Activated T-helper 2 cell treated with anti-CD3 and anti-CD28 coated beads, Interferon-gamma antibody, Interleukin-2, Interleukin-4, amounts not matched to agents 10 μg/mL and 5 μg/mL and 100 μg/mL, durations not matched to agents 14 hours and 24 hours and 36 hours (primary cell): ENCODE data around the gene SLC43A2. TPM values are rescaled to one million over a fixed set of nuclear protein-coding genes. Genes with fewer than 3 reads are reported as not detected.

ENCODE experiments used
- DNase-seq: peaks from one replicate; pipeline ENCODE4 v3.0.0; 2021; ENCODE audit warnings: low spot score
- H3K27ac Mint-ChIP-seq: one replicate; pipeline ENCODE4 v1.8.0; 2021; ENCODE audit warnings: mixed read lengths
- H3K27me3 Mint-ChIP-seq: one replicate; pipeline ENCODE4 v1.8.0; 2021; ENCODE audit warnings: low read depth, mixed read lengths
- H3K36me3 Mint-ChIP-seq: one replicate; pipeline ENCODE4 v1.8.0; 2021; ENCODE audit warnings: low read depth, mixed read lengths
- H3K4me1 Mint-ChIP-seq: one replicate; pipeline ENCODE4 v1.8.0; 2021; ENCODE audit warnings: low read depth, mixed read lengths
- H3K4me3 Mint-ChIP-seq: one replicate; pipeline ENCODE4 v1.8.0; 2021; ENCODE audit warnings: low read depth, mild to moderate bottlenecking, moderate library complexity, mixed read lengths
- H3K9me3 Mint-ChIP-seq: one replicate; pipeline ENCODE4 v1.8.0; 2021; ENCODE audit warnings: mixed read lengths
- intact Hi-C: fragments of 100-400 bp; cut with micrococcal nuclease; formaldehyde crosslinking; loops from one replicate; pipeline ENCODE4 v1.15.1; 2023
- total RNA-seq: library from RNA; stranded (reverse); gene quantifications from 2 replicates; pipeline ENCODE4 v1.2.3, GENCODE V29; 2022

SLC43A2 gene
- total RNA-seq, 1 donor from 2014 or later, result 2.3 TPM

- intact Hi-C loops, result loop anchor here (1.0 to 10.0 kb wide), 3 partner anchors 35 to 396 kb away; partner anchors contain the start of genes OVCA2 and PRPF8
- peaks cover 42% of the 10 kb centered on the region for H3K36me3 Mint-ChIP-seq
- H3K4me1 Mint-ChIP-seq, result peaks cover 18% of the 10 kb centered on the region
- H3K27ac Mint-ChIP-seq, result no peak overlapping the region
- DNase-seq, result peak; percentile 91
- no peaks in the 10 kb centered on the region for H3K9me3 Mint-ChIP-seq
- H3K27me3 Mint-ChIP-seq, result no peaks in the 10 kb centered on the region
- peak overlapping the region; percentile 60 for H3K4me3 Mint-ChIP-seq
Observed at GRCh38 chr17:1648963-1649843, 20.6 kb upstream of the SLC43A2 start.

- Mint-ChIP-seq H3K36me3 (peaks cover 37% of the 10 kb centered on the region), H3K9me3 (no peaks in the 10 kb centered on the region), H3K27ac (no peak overlapping the region), H3K4me1 (peaks cover 22% of the 10 kb centered on the region), H3K27me3 (no peaks in the 10 kb centered on the region), H3K4me3 (peak overlapping the region; percentile 63)
- intact Hi-C loops, result loop anchor here (10.0 kb wide), 1 partner anchor 396 kb away; the partner anchor contains the start of gene OVCA2
- no peak for DNase-seq
Observed at GRCh38 chr17:1648173-1648962, 19.7 kb upstream of the SLC43A2 start.

GRCh38 chr17:1647802-1648171 lies 19.2 kb upstream of the SLC43A2 start:
- DNase-seq, result no peak
- intact Hi-C loops, result loop anchor here (10.0 kb wide), 1 partner anchor 397 kb away; the partner anchor contains the start of gene OVCA2
- H3K36me3 Mint-ChIP-seq, result peaks cover 31% of the 10 kb centered on the region

GRCh38 chr17:1646199-1646875 lies 17.7 kb upstream of the SLC43A2 start:
- Mint-ChIP-seq H3K27ac (peak overlapping the region; percentile 33), H3K9me3 (no peaks in the 10 kb centered on the region), H3K36me3 (peaks cover 18% of the 10 kb centered on the region), H3K4me3 (no peak overlapping the region), H3K4me1 (peaks cover 20% of the 10 kb centered on the region), H3K27me3 (no peaks in the 10 kb centered on the region)
- intact Hi-C loops, result loop anchor here (10.0 kb wide), 1 partner anchor 398 kb away; the partner anchor contains the start of gene OVCA2
- no peak for DNase-seq

More at GRCh38 chr17:1647802-1648171, 19.2 kb upstream of the SLC43A2 start:
- Mint-ChIP-seq H3K4me3 (peak overlapping the region; percentile 63), H3K27ac (no peak overlapping the region), H3K27me3 (no peaks in the 10 kb centered on the region), H3K4me1 (peaks cover 22% of the 10 kb centered on the region), H3K9me3 (no peaks in the 10 kb centered on the region)

- Mint-ChIP-seq H3K4me3 (peak within 1 kb of the TSS; percentile 84), H3K27ac (peak within 1 kb of the TSS; percentile 83), H3K4me1 (peaks cover 20% of the 10 kb centered on the region), H3K27me3 (no peaks in the 10 kb centered on the region), H3K9me3 (no peaks in the 10 kb centered on the region), H3K36me3 (peaks cover 9% of the 10 kb centered on the region)
- DNase-seq, result no peak
- intact Hi-C loops, result loop anchor here (10.0 kb wide), 1 partner anchor 399 kb away; the partner anchor contains the start of gene OVCA2
Observed at GRCh38 chr17:1645207-1646171, 16.9 kb upstream of the SLC43A2 start, which contains the start of gene SCARF1. SCARF1 (minus strand) TSS chr17:1645732; CDS start chr17:1645697, 35 bp downstream.

- Mint-ChIP-seq H3K4me1 (peaks cover 15% of the 10 kb centered on the region), H3K9me3 (no peaks in the 10 kb centered on the region), H3K36me3 (peaks cover 4% of the 10 kb centered on the region), H3K27ac (peak overlapping the region; percentile 83), H3K27me3 (no peaks in the 10 kb centered on the region), H3K4me3 (peak overlapping the region; percentile 84)
- DNase-seq, result no peak
- intact Hi-C loops, result loop anchor here (10.0 kb wide), 1 partner anchor 400 kb away; the partner anchor contains the start of gene OVCA2
Observed at GRCh38 chr17:1644493-1645206, 16.0 kb upstream of the SLC43A2 start.

- H3K9me3 Mint-ChIP-seq, result no peaks in the 10 kb centered on the region
- DNase-seq, result no peak
- intact Hi-C loops, result loop anchor here (10.0 kb wide), 1 partner anchor 401 kb away; the partner anchor contains the start of gene OVCA2
Observed at GRCh38 chr17:1643999-1644492, 15.4 kb upstream of the SLC43A2 start.

GRCh38 chr17:1643293-1643998 lies 14.8 kb upstream of the SLC43A2 start:
- Mint-ChIP-seq H3K27me3 (no peaks in the 10 kb centered on the region), H3K9me3 (no peaks in the 10 kb centered on the region), H3K4me3 (no peak overlapping the region), H3K36me3 (peaks cover 4% of the 10 kb centered on the region), H3K4me1 (peaks cover 15% of the 10 kb centered on the region), H3K27ac (no peak overlapping the region)
- DNase-seq, result no peak
- intact Hi-C loops, result loop anchor here (10.0 kb wide), 1 partner anchor 401 kb away; the partner anchor contains the start of gene OVCA2

More at GRCh38 chr17:1643999-1644492, 15.4 kb upstream of the SLC43A2 start:
- Mint-ChIP-seq H3K27me3 (no peaks in the 10 kb centered on the region), H3K4me3 (peak overlapping the region; percentile 84), H3K4me1 (peaks cover 15% of the 10 kb centered on the region), H3K36me3 (peaks cover 4% of the 10 kb centered on the region), H3K27ac (peak overlapping the region; percentile 83)

GRCh38 chr17:1641065-1641403 lies 12.4 kb upstream of the SLC43A2 start:
- DNase-seq, result no peak
- H3K4me3 Mint-ChIP-seq, result no peak overlapping the region

GRCh38 chr17:1640329-1641064 lies 11.9 kb upstream of the SLC43A2 start:
- Mint-ChIP-seq H3K27me3 (no peaks in the 10 kb centered on the region), H3K27ac (no peak overlapping the region), H3K4me1 (peaks cover 10% of the 10 kb centered on the region), H3K36me3 (peaks cover 4% of the 10 kb centered on the region), H3K9me3 (no peaks in the 10 kb centered on the region), H3K4me3 (no peak overlapping the region)
- intact Hi-C loops, result loop anchor here (10.0 kb wide), 1 partner anchor 404 kb away; the partner anchor contains the start of gene OVCA2
- no peak for DNase-seq

More at GRCh38 chr17:1641065-1641403, 12.4 kb upstream of the SLC43A2 start:
- Mint-ChIP-seq H3K27ac (no peak overlapping the region), H3K4me1 (peaks cover 15% of the 10 kb centered on the region), H3K9me3 (no peaks in the 10 kb centered on the region), H3K27me3 (no peaks in the 10 kb centered on the region), H3K36me3 (peaks cover 4% of the 10 kb centered on the region)
- intact Hi-C loops, result loop anchor here (10.0 kb wide), 1 partner anchor 404 kb away; the partner anchor contains the start of gene OVCA2
